ENCODE measurements around the gene SENP6.
"Not testable (repeated sequence)": the region's sequence is repeated elsewhere in the genome, so short reads cannot be mapped to it uniquely, and the experiment has no call there.

SENP6 gene, protein sequence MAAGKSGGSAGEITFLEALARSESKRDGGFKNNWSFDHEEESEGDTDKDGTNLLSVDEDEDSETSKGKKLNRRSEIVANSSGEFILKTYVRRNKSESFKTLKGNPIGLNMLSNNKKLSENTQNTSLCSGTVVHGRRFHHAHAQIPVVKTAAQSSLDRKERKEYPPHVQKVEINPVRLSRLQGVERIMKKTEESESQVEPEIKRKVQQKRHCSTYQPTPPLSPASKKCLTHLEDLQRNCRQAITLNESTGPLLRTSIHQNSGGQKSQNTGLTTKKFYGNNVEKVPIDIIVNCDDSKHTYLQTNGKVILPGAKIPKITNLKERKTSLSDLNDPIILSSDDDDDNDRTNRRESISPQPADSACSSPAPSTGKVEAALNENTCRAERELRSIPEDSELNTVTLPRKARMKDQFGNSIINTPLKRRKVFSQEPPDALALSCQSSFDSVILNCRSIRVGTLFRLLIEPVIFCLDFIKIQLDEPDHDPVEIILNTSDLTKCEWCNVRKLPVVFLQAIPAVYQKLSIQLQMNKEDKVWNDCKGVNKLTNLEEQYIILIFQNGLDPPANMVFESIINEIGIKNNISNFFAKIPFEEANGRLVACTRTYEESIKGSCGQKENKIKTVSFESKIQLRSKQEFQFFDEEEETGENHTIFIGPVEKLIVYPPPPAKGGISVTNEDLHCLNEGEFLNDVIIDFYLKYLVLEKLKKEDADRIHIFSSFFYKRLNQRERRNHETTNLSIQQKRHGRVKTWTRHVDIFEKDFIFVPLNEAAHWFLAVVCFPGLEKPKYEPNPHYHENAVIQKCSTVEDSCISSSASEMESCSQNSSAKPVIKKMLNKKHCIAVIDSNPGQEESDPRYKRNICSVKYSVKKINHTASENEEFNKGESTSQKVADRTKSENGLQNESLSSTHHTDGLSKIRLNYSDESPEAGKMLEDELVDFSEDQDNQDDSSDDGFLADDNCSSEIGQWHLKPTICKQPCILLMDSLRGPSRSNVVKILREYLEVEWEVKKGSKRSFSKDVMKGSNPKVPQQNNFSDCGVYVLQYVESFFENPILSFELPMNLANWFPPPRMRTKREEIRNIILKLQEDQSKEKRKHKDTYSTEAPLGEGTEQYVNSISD

GRCh38 chr6:75601304-75602245 is at the start of gene SENP6:
SENP6 (plus strand) TSS chr6:75601880; CDS start chr6:75602525, 645 bp downstream.
- Histone ChIP-seq H3K27ac (ENCODE audit: low read depth in 2 of 2, low read length in 2 of 2) (peak within 1 kb of the TSS; percentile 97 to 98), H3K27me3 (ENCODE audit: control insufficient read depth in 2 of 2, insufficient read depth in 2 of 2, low read length in 2 of 2) (no peaks in the 10 kb centered on the region), H3K4me1 (ENCODE audit: control insufficient read depth in 2 of 2, insufficient read depth in 2 of 2, low read length in 2 of 2) (peaks cover 9 to 15% of the 10 kb centered on the region in 2 donors)

DNA sequence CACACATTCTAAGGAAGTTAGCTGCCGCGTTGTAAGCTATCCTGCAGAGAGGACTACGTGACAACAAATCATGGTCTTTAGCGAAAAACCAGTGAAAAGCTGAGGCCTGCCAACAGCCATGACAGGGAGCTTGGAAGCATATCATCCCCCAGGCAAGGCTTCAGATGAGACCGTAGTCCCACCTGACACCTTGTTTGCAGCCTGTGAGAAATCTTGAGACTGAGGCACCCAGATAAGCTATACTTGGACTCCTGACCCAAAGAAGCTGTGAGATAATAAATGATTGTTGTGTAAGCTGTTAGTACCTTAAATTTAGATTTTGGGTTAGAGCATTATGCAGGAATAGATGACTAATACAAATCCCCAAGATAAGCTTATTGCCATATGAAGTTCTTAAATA is 45.4 kb upstream of the SENP6 start:
- Histone ChIP-seq H3K27me3 (ENCODE audit: control insufficient read depth in 2 of 2, insufficient read depth in 2 of 2, low read length in 2 of 2) (no peaks in the 10 kb centered on the region), H3K36me3 (ENCODE audit: control insufficient read depth in 2 of 2, insufficient read depth in 2 of 2, low read length in 2 of 2) (no peaks in the 10 kb centered on the region), H3K9me3 (ENCODE audit: control insufficient read depth in 2 of 2, low read length in 2 of 2) (no peaks in the 10 kb centered on the region), H3K4me1 (ENCODE audit: control insufficient read depth in 2 of 2, insufficient read depth in 2 of 2, low read length in 2 of 2) (no peaks in the 10 kb centered on the region), H3K4me3 (ENCODE audit: low read length in 2 of 2) (no peak overlapping the region), H3K9ac (ENCODE audit: low read depth in 1 of 2, low read length in 2 of 2) (no peak overlapping the region), H3K27ac (ENCODE audit: low read depth in 2 of 2, low read length in 2 of 2) (no peak overlapping the region)

More at GRCh38 chr6:75601304-75602245, at the start of gene SENP6:
- Histone ChIP-seq H3K4me3 (ENCODE audit: low read length in 2 of 2) (peak within 1 kb of the TSS; percentile 84 to 96), H3K9ac (ENCODE audit: low read depth in 1 of 2, low read length in 2 of 2) (peak within 1 kb of the TSS; percentile 92 to 99), H3K36me3 (ENCODE audit: control insufficient read depth in 2 of 2, insufficient read depth in 2 of 2, low read length in 2 of 2) (no peaks in the 10 kb centered on the region), H3K9me3 (ENCODE audit: control insufficient read depth in 2 of 2, low read length in 2 of 2) (no peaks in the 10 kb centered on the region)

GRCh38 chr6:75557068-75557467 is 44.6 kb upstream of the SENP6 start:
- no peak overlapping the region for H3K4me3 ChIP-seq (ENCODE audit: low read length in 2 of 2)
- no peaks in the 10 kb centered on the region for H3K9me3 ChIP-seq (ENCODE audit: control insufficient read depth in 2 of 2, low read length in 2 of 2)
- H3K9ac ChIP-seq (ENCODE audit: low read depth in 1 of 2, low read length in 2 of 2) = no peak overlapping the region
- H3K27ac ChIP-seq (ENCODE audit: low read depth in 2 of 2, low read length in 2 of 2) = no peak overlapping the region
- no peaks in the 10 kb centered on the region for H3K36me3 ChIP-seq (ENCODE audit: control insufficient read depth in 2 of 2, insufficient read depth in 2 of 2, low read length in 2 of 2)
- no peaks in the 10 kb centered on the region for H3K27me3 ChIP-seq (ENCODE audit: control insufficient read depth in 2 of 2, insufficient read depth in 2 of 2, low read length in 2 of 2)
- H3K4me1 ChIP-seq (ENCODE audit: control insufficient read depth in 2 of 2, insufficient read depth in 2 of 2, low read length in 2 of 2) = no peaks in the 10 kb centered on the region

GRCh38 chr6:75563032-75563431 is 38.6 kb upstream of the SENP6 start:
- H3K4me1 ChIP-seq (ENCODE audit: control insufficient read depth in 2 of 2, insufficient read depth in 2 of 2, low read length in 2 of 2) = no peaks in the 10 kb centered on the region
- H3K9me3 ChIP-seq (ENCODE audit: control insufficient read depth in 2 of 2, low read length in 2 of 2) = peaks cover 0 to 3% of the 10 kb centered on the region in 2 donors
- no peak overlapping the region for H3K4me3 ChIP-seq (ENCODE audit: low read length in 2 of 2)
- H3K36me3 ChIP-seq (ENCODE audit: control insufficient read depth in 2 of 2, insufficient read depth in 2 of 2, low read length in 2 of 2) = no peaks in the 10 kb centered on the region
- no peak overlapping the region for H3K9ac ChIP-seq (ENCODE audit: low read depth in 1 of 2, low read length in 2 of 2)
- no peak overlapping the region for H3K27ac ChIP-seq (ENCODE audit: low read depth in 2 of 2, low read length in 2 of 2)
- peaks cover 0 to 2% of the 10 kb centered on the region in 2 donors for H3K27me3 ChIP-seq (ENCODE audit: control insufficient read depth in 2 of 2, insufficient read depth in 2 of 2, low read length in 2 of 2)

DNA sequence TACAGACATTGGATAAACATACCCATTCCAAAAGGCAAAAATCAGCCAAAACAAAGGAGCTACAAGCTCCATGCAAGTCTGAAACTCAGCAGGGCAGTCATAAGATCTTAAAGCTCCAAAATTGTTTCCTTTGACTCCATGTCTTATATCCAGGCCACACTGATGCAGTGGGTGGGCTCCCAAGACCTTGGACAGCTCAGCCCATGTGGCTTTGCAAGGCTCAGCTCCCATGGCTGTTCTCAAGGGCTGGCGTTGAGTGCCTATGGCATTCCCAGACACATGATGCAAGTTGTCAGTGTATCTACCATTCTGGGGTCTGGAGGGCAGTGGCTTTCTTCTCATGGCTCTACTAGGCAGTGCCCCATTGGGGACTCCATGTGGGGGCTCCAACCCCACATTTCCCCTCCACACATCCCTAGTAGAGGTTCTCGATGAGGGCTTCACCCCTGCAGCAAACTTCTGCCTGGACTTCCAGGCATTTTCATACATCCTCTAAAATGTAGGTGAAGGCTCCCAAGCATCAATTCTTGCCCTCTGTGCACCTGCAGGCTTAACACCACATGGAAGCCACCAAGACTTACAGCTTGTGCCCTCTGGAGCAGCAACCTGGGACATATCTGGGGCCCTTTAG is 35.4 kb upstream of the SENP6 start:
- Histone ChIP-seq H3K9me3 (ENCODE audit: control insufficient read depth in 2 of 2, low read length in 2 of 2) (peaks cover 0 to 3% of the 10 kb centered on the region in 2 donors), H3K36me3 (ENCODE audit: control insufficient read depth in 2 of 2, insufficient read depth in 2 of 2, low read length in 2 of 2) (no peaks in the 10 kb centered on the region), H3K9ac (ENCODE audit: low read depth in 1 of 2, low read length in 2 of 2) (no peak overlapping the region), H3K27me3 (ENCODE audit: control insufficient read depth in 2 of 2, insufficient read depth in 2 of 2, low read length in 2 of 2) (peaks cover 0 to 2% of the 10 kb centered on the region in 2 donors), H3K27ac (ENCODE audit: low read depth in 2 of 2, low read length in 2 of 2) (no peak overlapping the region), H3K4me1 (ENCODE audit: control insufficient read depth in 2 of 2, insufficient read depth in 2 of 2, low read length in 2 of 2) (no peaks in the 10 kb centered on the region), H3K4me3 (ENCODE audit: low read length in 2 of 2) (no peak overlapping the region)

DNA sequence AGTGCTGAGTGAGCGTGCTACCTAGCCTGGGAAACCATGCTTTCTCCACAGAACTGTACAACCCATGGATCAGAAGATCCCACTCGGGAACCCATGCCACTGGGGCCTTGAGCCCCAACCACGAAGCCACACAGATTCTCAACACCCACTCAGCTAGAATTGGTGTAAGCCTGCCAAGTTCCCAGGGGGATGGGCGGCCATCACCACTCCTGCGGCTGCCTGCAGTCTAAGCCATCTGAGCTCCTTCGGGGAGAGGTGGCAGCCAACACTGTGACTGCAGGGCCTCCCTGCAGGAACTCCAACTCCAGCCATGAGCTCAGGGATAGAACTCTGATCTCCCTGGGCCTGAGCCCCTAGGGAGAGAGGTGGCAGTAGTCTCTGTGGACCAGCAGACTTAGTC is 33.6 kb upstream of the SENP6 start:
- Histone ChIP-seq H3K36me3 (ENCODE audit: control insufficient read depth in 2 of 2, insufficient read depth in 2 of 2, low read length in 2 of 2) (no peaks in the 10 kb centered on the region), H3K9me3 (ENCODE audit: control insufficient read depth in 2 of 2, low read length in 2 of 2) (peaks cover 0 to 3% of the 10 kb centered on the region in 2 donors), H3K9ac (ENCODE audit: low read depth in 1 of 2, low read length in 2 of 2) (no peak overlapping the region), H3K4me1 (ENCODE audit: control insufficient read depth in 2 of 2, insufficient read depth in 2 of 2, low read length in 2 of 2) (no peaks in the 10 kb centered on the region), H3K27ac (ENCODE audit: low read depth in 2 of 2, low read length in 2 of 2) (no peak overlapping the region), H3K4me3 (ENCODE audit: low read length in 2 of 2) (no peak overlapping the region), H3K27me3 (ENCODE audit: control insufficient read depth in 2 of 2, insufficient read depth in 2 of 2, low read length in 2 of 2) (peaks cover 0 to 2% of the 10 kb centered on the region in 2 donors)

GRCh38 chr6:75568965-75569364 is 32.7 kb upstream of the SENP6 start:
- H3K27me3 ChIP-seq (ENCODE audit: control insufficient read depth in 2 of 2, insufficient read depth in 2 of 2, low read length in 2 of 2) = peaks cover 0 to 2% of the 10 kb centered on the region in 2 donors
- H3K36me3 ChIP-seq (ENCODE audit: control insufficient read depth in 2 of 2, insufficient read depth in 2 of 2, low read length in 2 of 2) = no peaks in the 10 kb centered on the region
- no peaks in the 10 kb centered on the region for H3K4me1 ChIP-seq (ENCODE audit: control insufficient read depth in 2 of 2, insufficient read depth in 2 of 2, low read length in 2 of 2)
- no peak overlapping the region for H3K4me3 ChIP-seq (ENCODE audit: low read length in 2 of 2)
- H3K9ac ChIP-seq (ENCODE audit: low read depth in 1 of 2, low read length in 2 of 2) = no peak overlapping the region
- peaks cover 0 to 3% of the 10 kb centered on the region in 2 donors for H3K9me3 ChIP-seq (ENCODE audit: control insufficient read depth in 2 of 2, low read length in 2 of 2)
- no peak overlapping the region for H3K27ac ChIP-seq (ENCODE audit: low read depth in 2 of 2, low read length in 2 of 2)

DNA sequence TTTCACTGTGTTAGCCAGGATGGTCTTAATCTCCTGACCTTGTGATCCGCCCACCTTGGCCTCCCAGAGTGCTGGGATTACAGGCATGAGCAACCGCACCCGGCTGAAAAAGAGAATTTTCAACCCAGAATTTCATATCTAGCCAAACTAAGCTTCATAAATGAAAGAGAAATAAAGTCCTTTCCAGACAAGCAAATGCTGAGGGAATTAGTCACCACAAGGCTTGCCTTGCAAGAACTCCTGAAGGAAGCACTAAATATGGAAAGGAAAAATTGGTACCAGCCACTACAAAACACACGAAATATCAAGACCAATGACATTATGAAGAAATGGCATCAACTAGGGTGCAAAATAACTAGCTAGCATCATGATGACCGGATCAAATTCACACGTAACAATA is 31.0 kb upstream of the SENP6 start:
- not testable (repeated sequence) for H3K4me1 ChIP-seq (ENCODE audit: control insufficient read depth in 2 of 2, insufficient read depth in 2 of 2, low read length in 2 of 2); H3K9me3 ChIP-seq (ENCODE audit: control insufficient read depth in 2 of 2, low read length in 2 of 2); H3K27me3 ChIP-seq (ENCODE audit: control insufficient read depth in 2 of 2, insufficient read depth in 2 of 2, low read length in 2 of 2); H3K4me3 ChIP-seq (ENCODE audit: low read length in 2 of 2); H3K9ac ChIP-seq (ENCODE audit: low read depth in 1 of 2, low read length in 2 of 2); H3K36me3 ChIP-seq (ENCODE audit: control insufficient read depth in 2 of 2, insufficient read depth in 2 of 2, low read length in 2 of 2); H3K27ac ChIP-seq (ENCODE audit: low read depth in 2 of 2, low read length in 2 of 2)

DNA sequence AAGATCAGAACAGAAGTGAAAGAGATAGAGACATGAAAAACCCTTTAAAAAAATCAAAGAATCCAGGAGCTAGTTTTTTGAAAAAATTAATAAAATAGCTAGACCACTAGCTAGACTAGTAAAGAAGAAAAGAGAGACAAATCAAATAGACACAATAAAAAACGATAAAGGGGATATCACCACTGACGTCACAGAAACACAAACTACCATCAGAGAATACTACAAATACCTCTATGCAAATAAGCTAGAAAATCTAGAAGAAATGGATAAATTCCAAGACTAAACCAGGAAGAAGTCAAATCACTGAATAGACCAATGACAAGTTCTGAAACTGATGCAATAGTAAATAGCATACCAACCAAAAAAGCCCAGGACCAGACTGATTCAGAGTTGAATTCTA is 29.6 kb upstream of the SENP6 start:
- Histone ChIP-seq H3K27ac (ENCODE audit: low read depth in 2 of 2, low read length in 2 of 2) (no peak overlapping the region), H3K4me1 (ENCODE audit: control insufficient read depth in 2 of 2, insufficient read depth in 2 of 2, low read length in 2 of 2) (no peaks in the 10 kb centered on the region), H3K27me3 (ENCODE audit: control insufficient read depth in 2 of 2, insufficient read depth in 2 of 2, low read length in 2 of 2) (no peaks in the 10 kb centered on the region), H3K4me3 (ENCODE audit: low read length in 2 of 2) (no peak overlapping the region), H3K9ac (ENCODE audit: low read depth in 1 of 2, low read length in 2 of 2) (no peak overlapping the region), H3K9me3 (ENCODE audit: control insufficient read depth in 2 of 2, low read length in 2 of 2) (no peaks in the 10 kb centered on the region), H3K36me3 (ENCODE audit: control insufficient read depth in 2 of 2, insufficient read depth in 2 of 2, low read length in 2 of 2) (no peaks in the 10 kb centered on the region)

Measured in mucosa of rectum (tissue), 2 donors.